CD4-positive, alpha-beta T cell treated with Interleukin-15 for 1 hour (primary cell): ENCODE measurements around the gene CYLC2.

ENCODE experiments used
- DNase-seq: peaks from one replicate; pipeline ENCODE4 v3.0.0-alpha.2; 2020

CYLC2 gene, protein sequence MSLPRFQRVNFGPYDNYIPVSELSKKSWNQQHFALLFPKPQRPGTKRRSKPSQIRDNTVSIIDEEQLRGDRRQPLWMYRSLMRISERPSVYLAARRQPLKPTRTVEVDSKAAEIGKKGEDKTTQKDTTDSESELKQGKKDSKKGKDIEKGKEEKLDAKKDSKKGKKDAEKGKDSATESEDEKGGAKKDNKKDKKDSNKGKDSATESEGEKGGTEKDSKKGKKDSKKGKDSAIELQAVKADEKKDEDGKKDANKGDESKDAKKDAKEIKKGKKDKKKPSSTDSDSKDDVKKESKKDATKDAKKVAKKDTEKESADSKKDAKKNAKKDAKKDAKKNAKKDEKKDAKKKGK

DNA sequence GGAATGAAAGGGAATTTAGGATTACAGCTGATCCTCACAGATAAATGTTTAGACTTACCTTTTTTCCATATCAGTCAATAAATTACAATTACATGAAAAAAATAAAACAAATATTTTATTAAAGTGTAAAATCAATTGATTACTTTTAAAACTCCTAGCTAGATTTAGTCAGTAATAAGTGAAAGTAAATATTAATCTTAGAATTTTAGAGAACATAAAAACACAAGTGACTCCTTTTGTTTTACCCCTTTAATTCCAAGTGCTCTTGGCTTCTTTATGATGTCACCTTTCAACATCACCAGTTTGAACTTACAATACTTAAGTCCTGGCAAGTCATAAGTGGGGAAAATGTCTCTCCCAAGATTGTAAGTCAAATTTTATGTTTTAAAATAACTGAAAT is at the start of gene CYLC2:
Gene CYLC2, plus strand, starts transcription at position 301 of the 400 bp plus-strand sequence. Its CDS starts 48 bp downstream, at position 349.
- no peak for DNase-seq

DNA sequence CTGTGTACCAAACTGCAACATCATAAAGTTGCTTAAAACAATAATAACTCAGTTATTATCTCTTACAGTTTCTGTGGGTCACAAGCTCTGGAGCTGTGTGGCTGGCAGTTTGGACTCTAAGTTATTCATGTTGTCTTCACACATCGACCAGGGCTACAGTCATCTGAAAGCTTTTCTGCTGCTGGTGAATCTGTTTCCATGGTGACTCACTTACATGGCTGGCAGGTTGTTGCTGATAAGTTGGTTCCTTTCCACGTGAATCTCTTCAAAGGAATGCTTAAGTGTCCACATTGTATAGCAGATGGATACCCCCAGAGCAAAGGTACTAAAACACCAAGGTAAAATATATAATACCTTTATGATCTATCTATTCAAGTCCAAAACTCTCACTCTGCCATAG is 44.8 kb upstream of the CYLC2 start:
- DNase-seq, result no peak

DNA sequence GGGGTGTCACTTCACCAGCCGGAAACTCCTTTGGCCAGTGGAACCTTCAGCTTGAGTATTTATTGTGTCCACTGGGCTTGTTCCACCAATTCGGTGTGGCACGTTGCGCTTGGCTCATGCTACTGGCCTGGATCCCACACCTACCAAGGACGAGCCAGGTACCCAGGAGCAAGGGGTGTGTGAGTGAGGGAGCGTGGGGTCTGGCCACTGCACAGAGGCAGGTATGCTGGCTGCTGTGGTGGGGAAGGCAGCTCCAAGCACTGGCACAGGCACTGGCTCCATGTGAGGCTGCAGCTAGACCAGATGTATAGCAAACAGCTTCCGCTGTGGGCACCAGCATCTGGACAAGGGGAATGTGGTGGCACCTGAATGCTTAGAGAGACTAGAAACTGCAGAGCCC is 28.1 kb upstream of the CYLC2 start:
- no peak for DNase-seq

DNA sequence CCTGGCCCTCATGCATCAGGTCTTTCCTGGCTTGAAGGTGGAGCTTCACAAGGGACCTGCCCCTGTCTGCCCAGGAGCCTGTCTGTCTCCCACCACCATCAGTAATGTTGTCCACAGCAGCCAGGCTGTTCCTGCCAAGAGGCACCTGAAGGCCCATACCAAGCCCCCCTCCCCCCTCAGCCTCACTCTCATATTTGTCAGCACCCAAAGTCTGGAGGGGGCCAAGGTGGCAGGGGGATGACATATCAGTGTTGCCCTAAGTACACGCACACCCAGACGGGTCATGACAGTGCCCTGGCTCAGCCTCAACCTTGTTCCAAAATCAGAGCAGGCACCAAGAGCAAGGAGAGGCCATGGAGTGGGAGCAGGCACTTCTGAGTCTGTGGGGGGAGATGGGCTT is 27.2 kb upstream of the CYLC2 start:
- DNase-seq, result no peak

DNA sequence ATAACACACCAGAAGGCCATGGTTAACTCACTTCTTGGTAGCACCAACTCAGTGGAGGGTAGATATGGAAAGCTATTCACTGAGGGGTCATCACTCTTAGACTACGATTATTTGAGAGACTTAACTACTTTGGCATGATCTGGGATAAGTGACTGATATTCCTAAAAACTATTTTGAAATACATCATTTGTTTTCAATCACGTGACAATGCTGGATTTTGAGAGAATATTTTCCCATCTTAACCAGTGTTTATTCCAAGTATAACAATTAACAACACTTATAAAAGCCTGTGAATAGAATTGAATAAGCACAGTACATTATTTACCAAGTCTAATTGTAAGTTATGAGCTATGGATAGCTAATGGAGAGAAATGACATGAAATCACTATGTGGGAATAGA is 22.4 kb upstream of the CYLC2 start:
- DNase-seq, result no peak

DNA sequence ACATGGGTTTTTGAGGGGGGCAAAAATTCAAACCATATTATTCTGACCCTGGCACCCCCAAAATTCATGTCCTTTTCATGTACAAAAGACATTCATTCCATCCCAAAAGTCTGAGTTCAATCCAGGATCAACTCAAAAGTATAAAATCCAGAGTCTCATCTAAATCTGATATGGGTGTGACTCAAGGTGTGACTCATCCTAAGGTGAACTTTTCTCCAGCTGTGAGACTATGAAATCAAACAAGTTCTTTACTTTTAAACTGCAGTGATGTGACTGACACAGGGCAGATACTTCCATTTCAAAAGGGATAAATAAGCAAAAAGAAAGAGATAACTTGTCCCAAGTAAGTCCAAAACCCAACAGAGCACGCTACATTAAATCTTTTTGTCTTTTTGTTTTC is 20.6 kb upstream of the CYLC2 start:
- DNase-seq, result no peak

DNA sequence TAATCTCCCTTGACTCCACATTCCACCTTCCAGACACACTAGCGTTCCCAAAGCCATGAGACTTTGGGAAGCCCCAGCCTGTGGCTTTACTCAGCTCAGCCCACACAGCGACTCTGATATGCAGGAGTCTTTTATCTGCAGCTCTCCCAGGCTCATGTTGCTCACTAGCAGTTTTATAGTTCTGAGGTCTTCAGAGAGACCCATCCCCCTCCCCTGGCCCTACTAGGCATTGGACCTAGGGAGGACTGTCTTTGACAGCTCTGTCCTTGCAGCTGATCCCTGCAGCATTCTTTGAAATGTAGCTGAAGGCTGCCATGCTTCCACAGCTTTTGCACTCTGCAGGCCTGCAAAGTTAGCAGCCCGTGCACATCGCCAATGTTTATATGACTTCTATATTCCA is 19.9 kb upstream of the CYLC2 start:
- DNase-seq, result no peak

DNA sequence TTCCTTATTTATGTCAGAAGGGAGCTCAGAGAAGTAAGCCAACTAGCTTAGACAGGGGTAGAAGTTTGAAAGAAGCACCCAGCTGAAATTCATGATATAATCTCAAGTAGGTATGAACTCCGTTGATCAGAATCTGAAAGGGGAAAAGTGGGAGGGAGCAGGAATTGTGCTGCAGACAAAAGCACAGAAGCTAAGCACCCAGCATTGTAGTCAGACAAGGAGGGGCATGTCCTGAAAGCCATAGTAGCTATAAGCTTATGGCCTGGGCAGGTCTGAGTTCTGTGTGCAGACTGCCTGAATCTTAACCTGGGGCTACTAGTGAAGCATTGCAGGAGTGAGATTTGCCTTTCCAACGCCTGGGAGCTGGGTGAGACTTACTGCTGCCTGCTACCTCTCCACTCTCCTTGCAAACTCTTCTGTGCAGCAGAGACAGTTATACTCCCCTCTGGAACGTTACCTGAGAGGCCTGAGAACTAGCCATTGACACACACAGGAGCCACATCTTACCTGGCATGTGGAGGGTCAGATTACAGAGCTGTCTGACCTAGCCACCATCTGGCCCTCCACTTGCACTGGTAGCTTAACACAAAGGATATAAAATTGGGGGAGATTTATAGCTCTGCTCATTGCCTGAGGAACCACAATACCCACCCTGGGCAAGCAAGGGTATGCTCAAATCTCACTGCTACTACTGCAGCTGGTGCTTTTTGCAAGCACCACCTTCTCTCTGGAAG is 9.8 kb upstream of the CYLC2 start:
- DNase-seq, result no peak

DNA sequence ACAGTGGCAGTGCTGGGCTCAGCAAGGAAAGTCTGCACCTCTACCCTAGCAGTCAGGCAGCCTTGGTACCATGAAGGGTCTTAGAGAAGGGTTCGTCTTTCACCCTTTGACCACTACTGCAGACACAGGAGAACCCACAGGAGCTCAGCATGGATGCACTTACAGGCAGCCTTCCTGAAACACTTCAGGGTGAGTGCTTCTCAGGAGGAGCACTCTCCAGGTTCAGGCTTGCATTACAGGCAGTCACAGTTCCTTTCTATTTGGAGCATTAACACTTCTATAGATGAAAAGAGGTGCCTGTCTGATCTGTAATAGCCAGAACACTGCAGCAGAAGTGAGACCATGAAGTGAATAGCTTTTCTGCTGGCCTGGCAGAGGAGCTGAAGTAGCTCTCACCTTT is 8.7 kb upstream of the CYLC2 start:
- no peak for DNase-seq

DNA sequence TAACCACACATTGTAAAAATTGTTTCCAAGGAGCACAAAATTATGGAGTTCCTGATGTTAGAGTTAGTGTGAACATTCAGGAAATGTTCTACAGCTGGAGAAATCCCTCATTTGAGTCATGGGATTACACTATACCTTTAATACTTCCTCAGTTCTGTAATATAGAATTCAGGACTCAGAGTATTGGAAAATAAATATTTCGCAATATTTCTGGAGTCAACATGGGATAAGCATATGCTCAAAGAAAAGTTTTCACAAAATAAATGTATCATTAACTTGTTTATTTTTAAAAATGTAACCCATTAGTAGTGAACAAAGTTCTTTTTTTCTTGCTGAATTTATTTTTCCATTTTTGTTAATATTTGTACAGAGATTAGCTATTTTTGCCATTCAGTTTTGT is 8.6 kb downstream of the CYLC2 start:
- DNase-seq, result no peak

DNA sequence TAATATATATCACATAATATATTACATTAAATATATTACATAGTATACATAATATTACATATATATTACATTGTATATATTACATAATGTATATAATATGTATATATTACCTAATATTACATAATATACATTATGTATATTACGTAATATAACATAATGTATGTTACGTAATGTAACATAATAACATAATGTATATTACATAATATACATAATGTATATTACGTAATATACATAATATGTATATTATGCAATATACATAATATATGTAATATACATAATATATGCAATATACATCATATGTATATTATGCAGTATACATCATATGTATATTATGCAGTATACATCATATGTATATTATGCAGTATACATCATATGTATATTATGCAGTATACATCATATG is 19.1 kb downstream of the CYLC2 start:
- no peak for DNase-seq

DNA sequence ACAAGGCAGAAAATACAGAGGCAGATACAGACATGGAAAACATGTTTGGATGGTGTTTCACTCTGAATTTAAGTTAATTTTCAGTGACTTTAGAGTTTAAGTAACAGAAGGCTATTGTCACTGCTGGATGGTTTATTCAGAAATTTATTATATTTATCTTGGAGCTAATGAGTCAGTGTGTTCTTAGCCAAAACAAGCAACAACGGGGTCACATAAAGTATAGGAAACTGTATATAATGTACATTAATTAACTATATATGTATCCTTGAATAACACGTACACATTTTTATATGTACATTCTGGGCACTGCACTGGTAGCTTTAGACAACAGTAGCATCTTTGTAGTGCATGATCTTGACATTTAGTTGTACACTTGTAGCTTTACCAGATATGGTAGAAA is 30.7 kb downstream of the CYLC2 start:
- no peak for DNase-seq

DNA sequence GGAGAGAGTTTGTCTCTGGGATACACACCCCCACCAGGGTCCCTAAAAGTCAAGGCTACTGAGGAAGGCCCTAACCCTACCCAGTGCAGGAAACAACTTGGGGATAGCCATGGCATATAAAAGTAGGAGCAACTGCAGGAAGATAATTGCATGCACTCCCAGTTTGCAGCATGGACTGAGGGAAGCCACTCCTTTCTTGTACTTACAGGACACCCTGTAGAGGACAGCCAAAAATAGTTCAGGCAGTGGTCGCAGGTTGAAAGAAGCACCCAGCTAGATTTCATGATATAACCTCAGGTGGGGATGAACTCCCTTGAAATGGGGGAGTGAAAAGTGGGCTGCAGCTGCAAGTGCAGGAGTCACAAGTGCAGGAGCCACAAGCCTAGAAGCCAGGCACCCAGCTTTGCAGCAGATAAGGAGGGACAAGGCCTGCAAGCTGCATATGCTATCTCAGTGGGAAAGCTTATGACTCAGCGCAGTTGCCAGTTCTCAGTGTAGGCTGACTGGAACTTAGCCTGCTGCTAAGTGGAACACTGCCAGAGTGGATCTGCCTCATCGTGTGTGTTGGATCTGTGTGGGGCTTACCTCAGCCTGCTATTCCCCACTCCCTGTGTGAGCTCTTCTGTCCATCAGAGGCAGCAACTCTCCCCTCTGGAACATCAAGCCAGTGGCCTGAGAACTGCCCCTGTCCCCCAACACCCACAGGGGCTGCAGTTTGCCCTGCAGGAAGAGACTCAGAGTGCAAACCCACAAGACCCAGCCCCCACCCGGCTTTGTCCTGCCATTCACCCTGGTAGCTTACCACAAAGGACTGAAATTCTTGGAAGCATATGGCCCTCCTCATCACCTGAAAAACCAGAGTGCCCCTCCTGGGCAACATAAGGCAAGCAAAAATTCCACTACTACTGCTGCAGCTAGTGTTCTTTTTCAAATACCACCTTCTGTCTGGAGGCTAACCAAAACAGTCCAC is 42.7 kb downstream of the CYLC2 start:
- DNase-seq, result no peak

DNA sequence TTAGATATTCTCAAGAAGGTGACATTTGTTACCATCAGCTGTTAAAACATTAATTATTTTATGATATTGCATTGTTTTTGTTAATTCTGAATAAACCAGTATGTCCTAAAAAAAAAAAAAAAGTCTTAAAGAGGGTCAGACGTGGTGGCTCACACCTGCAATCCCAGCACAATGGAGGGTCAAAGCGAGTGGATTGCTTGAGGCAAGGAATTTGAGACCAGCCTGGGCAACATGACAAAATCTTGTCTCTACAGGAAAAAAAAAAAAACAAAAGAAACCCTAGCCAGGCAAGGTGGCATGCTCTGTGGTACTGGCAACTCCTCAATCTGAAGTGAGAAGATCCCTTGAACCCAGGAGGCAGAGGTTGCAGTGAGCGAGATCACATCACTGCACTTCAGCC is 46.8 kb downstream of the CYLC2 start:
- DNase-seq, result no peak
